ENCODE data around the gene KCNA10. TPM values are rescaled to one million over a fixed set of nuclear protein-coding genes. Genes with fewer than 3 reads are reported as not detected.

Gene KCNA10
- total RNA-seq, 1 experiment from 2014 or later, result not detected

- Histone ChIP-seq H4K91ac (ENCODE audit: insufficient read length, low read depth, low read length) (no peak overlapping the region), H3K27me3 (ENCODE audit: insufficient read depth, low read length) (no peaks in the 10 kb centered on the region), H4K8ac (replicated peaks; ENCODE audit: insufficient read length, low read depth, low read length) (no peak overlapping the region), H3K23me2 (ENCODE audit: insufficient read length, low read depth, low read length, poor library complexity, severe bottlenecking) (no peaks in the 10 kb centered on the region), H3K9ac (ENCODE audit: extremely low read depth, insufficient read length, low read length) (no peak overlapping the region), H3K79me2 (ENCODE audit: insufficient read depth, low read length) (no peaks in the 10 kb centered on the region), H2BK12ac (ENCODE audit: insufficient read length, low read depth, low read length) (no peak overlapping the region), H2AK5ac (ENCODE audit: insufficient read length, low read length) (no peak overlapping the region), H2BK15ac (ENCODE audit: low read depth, low read length) (no peak overlapping the region), H3K18ac (ENCODE audit: insufficient read length, low read depth, low read length) (no peak overlapping the region), H2BK5ac (ENCODE audit: insufficient read length, low read length) (no peak overlapping the region), H3K27ac (ENCODE audit: insufficient read length, low read depth, low read length) (no peak overlapping the region), H3K79me1 (ENCODE audit: insufficient read depth, low read depth, low read length, poor library complexity, severe bottlenecking) (no peaks in the 10 kb centered on the region), H3K4me1 (ENCODE audit: insufficient read depth, low read length) (no peaks in the 10 kb centered on the region), H3T11ph (ENCODE audit: low read length) (no peak overlapping the region), H4K20me1 (ENCODE audit: control insufficient read depth, insufficient read depth, insufficient read length) (no peaks in the 10 kb centered on the region), H2BK120ac (ENCODE audit: low read depth, low read length, poor library complexity, severe bottlenecking) (no peak overlapping the region), H2AFZ (ENCODE audit: low read length) (no peak overlapping the region), H3K14ac (ENCODE audit: insufficient read depth, low read length) (no peak overlapping the region), H3K4ac (ENCODE audit: low read depth, low read length) (no peak overlapping the region), H4K5ac (ENCODE audit: insufficient read length, low read depth, low read length) (no peak overlapping the region), H3K23ac (ENCODE audit: insufficient read length, low read depth, low read length) (no peak overlapping the region), H3K56ac (ENCODE audit: insufficient read length, low read depth, low read length) (no peak overlapping the region), H3K4me2 (ENCODE audit: insufficient read depth, insufficient read length, low read length) (no peak overlapping the region), H3K9me3 (ENCODE audit: control insufficient read depth, low read depth, low read length) (no peaks in the 10 kb centered on the region), H2BK20ac (ENCODE audit: low read depth, low read length, poor library complexity, severe bottlenecking) (no peak overlapping the region)
- TF ChIP-seq CTCF (conservative IDR thresholded peaks at IDR 0.05), result no peak
- peaks cover 16% of the 10 kb centered on the region for H3K27me3 Mint-ChIP-seq (ENCODE audit: low read depth)
- no peaks in the 10 kb centered on the region for H3K9me3 Mint-ChIP-seq
- no peak overlapping the region for H3K4me3 Mint-ChIP-seq
- H3K27ac Mint-ChIP-seq, result no peak overlapping the region
- no peak for DNase-seq
- WGBS (ENCODE audit: extremely low coverage, insufficient read length, low lambda C conversion rate), result no CpG with 5 or more reads among the region's 6 CpGs
- no peaks in the 10 kb centered on the region; a peak in 1 of 7 replicates for H3K36me3 Mint-ChIP-seq (ENCODE audit: insufficient read depth in 1 of 3, low read depth in 3 of 3)
- 0 out of 4 replicates have a peak, but pooled peaks cover 0 to 4% of the 10 kb centered on the region in 2 experiments for H3K4me1 Mint-ChIP-seq
Measured at GRCh38 chr1:110501488-110502132, 17.4 kb downstream of the KCNA10 start.

Measured in H9 (cell line).